ENCODE measurements around the gene DUT.
A peak's percentile ranks its signal among the peaks of the same experiment; 100 is the strongest.
"Not testable (repeated sequence)": the region's sequence is repeated elsewhere in the genome, so short reads cannot be mapped to it uniquely, and the experiment has no call there.

DUT gene

GRCh38 chr15:48330855-48331795, at the start of gene DUT:
Gene DUT, plus strand, starts transcription at chr15:48331429. Its CDS starts 87 bp downstream, at chr15:48331516.
- peak; percentile 23 for DNase-seq

- DNase-seq = no peak
Observed at GRCh38 chr15:48281674-48282073, 49.6 kb upstream of the DUT start.

- no peak for DNase-seq
Observed at GRCh38 chr15:48282216-48282615, 49.0 kb upstream of the DUT start.

- DNase-seq = no peak
Observed at GRCh38 chr15:48283396-48284145, 47.7 kb upstream of the DUT start.

- no peak for DNase-seq
Observed at GRCh38 chr15:48285329-48286214, 45.7 kb upstream of the DUT start.

- DNase-seq = no peak
Observed at GRCh38 chr15:48289628-48290027, 41.6 kb upstream of the DUT start.

GRCh38 chr15:48292458-48292857, 38.8 kb upstream of the DUT start:
- no peak for DNase-seq

- no peak for DNase-seq
Observed at GRCh38 chr15:48297668-48298067, 33.6 kb upstream of the DUT start.

- no peak for DNase-seq
Observed at GRCh38 chr15:48298914-48299313, 32.3 kb upstream of the DUT start.

- DNase-seq = no peak
Observed at GRCh38 chr15:48300038-48300437, 31.2 kb upstream of the DUT start.

GRCh38 chr15:48304398-48304797, 26.8 kb upstream of the DUT start:
- no peak for DNase-seq

GRCh38 chr15:48306639-48307038, 24.6 kb upstream of the DUT start:
- DNase-seq = no peak

- no peak for DNase-seq
Observed at GRCh38 chr15:48307586-48307985, 23.6 kb upstream of the DUT start.

GRCh38 chr15:48309740-48310139, 21.5 kb upstream of the DUT start:
- DNase-seq = no peak

- peak; percentile 79 for DNase-seq
Observed at GRCh38 chr15:48313216-48313615, 18.0 kb upstream of the DUT start.

GRCh38 chr15:48315041-48315440, 16.2 kb upstream of the DUT start:
- no peak for DNase-seq

- DNase-seq = no peak
Observed at GRCh38 chr15:48317221-48317620, 14.0 kb upstream of the DUT start.

GRCh38 chr15:48318131-48318530, 13.1 kb upstream of the DUT start:
- no peak for DNase-seq

- DNase-seq = no peak
Observed at GRCh38 chr15:48323294-48323693, 7.9 kb upstream of the DUT start.

- DNase-seq = no peak
Observed at GRCh38 chr15:48324949-48325348, 6.3 kb upstream of the DUT start.

GRCh38 chr15:48325400-48325799, 5.8 kb upstream of the DUT start:
- DNase-seq = no peak

- not testable (repeated sequence) for DNase-seq
Observed at GRCh38 chr15:48326180-48326579, 5.0 kb upstream of the DUT start.

Data from GF-D8 (cell line).